T-helper 2 cell treated with Interferon-gamma antibody and Interleukin-4, amounts not matched to agents 100 ng/mL and 5 ng/mL, for 36 hours (primary cell): Measurements from ENCODE around the gene HTRA3. TPM values are rescaled to one million over a fixed set of nuclear protein-coding genes. Genes with fewer than 3 reads are reported as not detected.

Experiments
- intact Hi-C: fragments of 100-400 bp; cut with micrococcal nuclease; formaldehyde crosslinking; loops from one replicate; pipeline ENCODE4 v1.15.1; 2023
- total RNA-seq: library from RNA; stranded (reverse); gene quantifications from 2 replicates; pipeline ENCODE4 v1.2.3, GENCODE V29; 2022

The HTRA3 gene
- total RNA-seq, 1 donor from 2014 or later: not detected

DNA sequence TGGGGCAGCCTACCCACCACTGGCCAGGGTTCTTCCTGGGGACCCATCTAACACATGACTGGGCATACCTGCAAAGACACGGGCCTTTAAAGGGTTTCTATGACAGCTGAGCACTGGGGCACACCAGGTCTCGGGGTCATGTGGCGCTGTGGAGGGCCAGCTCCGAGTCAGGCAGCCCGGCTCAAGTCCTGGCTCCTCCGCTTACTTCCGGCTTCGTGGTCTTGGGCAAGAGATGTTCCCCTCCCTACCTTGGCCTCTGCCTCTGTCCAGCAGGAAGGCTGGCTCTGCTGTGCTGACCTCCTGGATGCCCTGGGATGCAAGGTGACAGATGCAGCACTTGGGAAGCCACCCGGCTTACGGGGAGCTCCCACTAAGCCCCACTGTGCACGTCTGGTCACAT lies 37.6 kb downstream of the HTRA3 start:
- intact Hi-C loops: no loop called here

DNA sequence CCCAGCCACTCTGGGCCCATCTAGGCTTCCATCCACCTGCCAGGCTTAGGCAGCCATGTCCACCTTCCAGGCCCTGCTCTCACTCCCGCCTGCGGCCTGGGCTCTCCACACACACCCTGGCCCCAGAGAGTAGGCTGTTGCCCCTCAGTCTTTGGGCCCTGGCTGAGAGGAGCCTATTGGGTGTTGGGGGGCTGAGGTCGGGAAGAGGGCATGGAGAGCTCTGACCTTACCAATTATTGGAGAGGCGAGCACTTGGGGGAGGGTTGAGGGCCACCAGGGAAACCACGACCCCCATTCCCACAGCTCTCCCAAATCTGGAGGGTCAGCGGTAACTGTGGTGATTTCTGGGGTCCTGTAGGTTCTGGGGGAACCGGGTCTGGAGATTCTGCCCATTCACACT lies 38.2 kb downstream of the HTRA3 start:
- intact Hi-C loops: no loop called here

DNA sequence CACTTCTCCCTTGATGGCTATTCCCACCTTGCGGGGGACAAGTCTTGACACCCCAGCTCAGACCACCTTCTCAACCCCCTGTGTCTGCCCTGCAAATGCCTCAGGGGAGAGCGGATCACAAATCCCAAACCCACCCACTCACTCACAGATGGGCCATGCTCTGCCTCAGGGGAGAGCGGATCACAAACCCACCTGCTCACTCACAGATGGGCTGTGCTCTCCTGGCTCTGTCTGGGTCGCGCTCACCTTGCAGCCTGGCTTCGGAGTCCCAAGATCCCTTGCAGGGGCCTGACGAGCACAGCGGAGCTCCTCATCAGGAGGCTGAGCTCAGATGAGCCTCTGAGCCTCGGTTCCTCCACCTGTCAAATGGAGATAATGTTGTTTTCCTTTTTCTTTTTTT lies 38.6 kb downstream of the HTRA3 start:
- intact Hi-C loops: no loop called here

DNA sequence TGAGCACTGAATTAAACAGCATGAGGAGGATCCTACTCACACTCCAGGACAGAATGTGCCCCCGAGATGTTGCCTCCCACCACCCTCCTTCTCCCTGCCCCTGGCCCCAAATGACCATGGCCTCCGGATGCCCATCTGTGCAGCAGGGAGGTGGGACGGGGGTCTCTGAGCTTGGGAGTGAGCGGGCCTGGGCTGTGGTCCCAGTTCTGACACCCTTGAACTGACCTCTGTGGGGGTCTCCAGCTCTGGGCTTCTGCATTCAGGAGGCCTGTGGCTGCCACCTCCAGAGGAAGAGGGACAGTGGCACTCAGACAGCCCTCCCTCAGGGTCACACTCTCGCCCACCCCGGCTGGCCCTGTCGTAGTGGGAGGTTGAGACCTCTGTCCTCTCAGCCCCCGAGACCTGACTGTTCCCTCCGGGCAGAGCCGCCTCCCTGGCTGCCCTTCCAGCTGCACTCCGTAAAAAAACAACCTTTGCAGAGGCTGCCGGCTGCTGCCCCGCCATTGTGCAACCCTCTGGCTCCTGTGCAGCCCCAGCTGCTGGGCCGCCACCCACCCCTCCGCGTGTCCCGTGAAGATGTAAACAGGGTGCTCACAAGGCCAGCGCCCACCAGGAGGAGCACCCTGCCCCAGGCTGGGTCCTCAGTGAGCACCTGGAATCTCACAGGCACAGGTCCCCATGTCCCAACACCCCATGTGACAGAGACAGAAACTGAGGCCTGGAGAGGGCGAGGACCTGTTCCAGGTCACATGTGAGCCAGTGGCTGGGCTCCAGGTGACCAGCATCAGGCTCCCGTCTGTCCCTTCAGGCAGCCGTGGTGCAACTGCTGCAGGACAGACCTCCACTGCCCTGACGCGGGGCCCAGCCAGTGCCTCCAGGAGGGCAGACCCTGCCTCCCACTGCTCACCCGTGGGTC lies 39.6 kb downstream of the HTRA3 start:
- intact Hi-C loops: no loop called here

DNA sequence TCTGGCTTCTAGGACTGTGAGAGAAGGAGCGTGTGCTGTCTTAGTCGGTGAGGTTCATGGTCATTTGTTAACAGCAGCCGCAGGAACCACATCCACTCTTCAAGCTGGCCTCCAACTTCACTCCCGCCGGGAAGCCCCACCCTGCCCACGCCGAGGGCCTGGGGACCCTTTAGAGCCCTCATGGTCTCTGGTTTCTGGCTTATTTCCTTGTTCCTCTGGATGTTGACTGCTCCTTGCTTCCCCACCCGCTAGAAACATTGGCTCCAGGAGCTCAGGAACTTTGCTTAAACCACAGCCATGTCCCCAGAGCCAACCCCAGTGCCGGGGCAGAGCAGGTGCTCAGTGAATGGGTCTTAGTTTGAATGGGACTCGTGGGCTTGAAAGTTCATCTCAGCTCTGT lies 40.8 kb downstream of the HTRA3 start:
- intact Hi-C loops: no loop called here

DNA sequence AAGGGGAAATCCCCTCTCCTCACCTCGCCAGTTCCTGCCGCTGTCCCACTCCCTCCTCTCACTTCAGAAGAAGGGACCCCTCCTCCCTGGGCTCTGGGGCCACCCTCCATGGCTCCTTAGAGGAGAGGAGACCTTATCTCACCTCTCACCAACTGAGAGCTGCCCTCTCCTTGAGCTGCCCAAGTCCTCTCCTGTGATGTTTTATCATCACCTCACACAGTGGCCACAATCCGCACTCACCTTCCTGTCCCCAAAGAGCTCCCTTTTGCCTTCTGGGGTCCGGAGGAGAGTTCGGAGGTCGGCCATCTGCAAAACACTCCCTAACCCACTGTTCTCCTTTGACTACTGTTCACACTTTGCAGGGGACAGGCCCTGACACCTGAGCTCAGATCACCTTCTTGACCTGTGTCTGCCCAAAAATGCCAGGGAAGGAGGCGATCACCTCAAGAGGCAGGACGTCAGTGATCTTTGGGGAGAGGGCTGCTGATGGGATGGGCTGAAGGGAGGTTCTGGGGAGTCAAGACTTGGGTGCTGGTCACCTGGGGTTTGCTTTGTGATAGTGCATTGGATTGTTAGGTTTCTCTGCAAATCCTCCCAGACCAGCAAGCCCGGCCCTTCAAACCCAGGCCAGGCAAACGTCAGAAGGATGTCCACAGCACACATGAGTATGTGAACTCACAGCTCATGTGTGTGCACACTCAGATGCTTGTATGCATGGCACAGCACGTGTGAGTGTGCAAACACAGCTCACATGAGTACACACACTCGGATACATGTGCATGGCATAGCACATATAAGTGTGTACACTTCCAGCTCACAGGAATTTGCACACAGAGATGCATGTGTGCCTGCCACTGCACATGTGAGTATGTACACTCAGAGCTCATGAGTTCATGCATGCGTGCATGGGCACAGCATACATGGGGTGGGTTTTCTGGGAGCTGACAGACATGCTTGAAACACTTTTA lies 41.8 kb downstream of the HTRA3 start:
- intact Hi-C loops: no loop called here

DNA sequence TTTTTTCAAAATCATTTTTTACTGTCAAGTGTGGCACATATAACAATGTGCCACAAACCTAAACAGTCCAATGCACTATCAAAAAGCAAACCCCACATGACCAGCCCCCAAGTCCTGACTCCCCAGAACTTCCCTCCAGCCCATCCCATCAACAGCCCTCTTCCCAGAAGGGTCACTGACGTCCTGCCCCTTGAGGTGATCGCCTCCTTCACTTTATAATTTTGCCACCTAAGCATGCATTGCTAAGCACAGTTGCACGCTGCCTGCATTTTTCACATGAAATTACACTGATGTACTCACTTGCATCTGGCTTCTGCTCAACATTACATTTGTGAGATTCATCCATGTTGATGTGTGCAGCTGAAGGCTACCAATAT lies 42.5 kb downstream of the HTRA3 start:
- intact Hi-C loops: no loop called here

DNA sequence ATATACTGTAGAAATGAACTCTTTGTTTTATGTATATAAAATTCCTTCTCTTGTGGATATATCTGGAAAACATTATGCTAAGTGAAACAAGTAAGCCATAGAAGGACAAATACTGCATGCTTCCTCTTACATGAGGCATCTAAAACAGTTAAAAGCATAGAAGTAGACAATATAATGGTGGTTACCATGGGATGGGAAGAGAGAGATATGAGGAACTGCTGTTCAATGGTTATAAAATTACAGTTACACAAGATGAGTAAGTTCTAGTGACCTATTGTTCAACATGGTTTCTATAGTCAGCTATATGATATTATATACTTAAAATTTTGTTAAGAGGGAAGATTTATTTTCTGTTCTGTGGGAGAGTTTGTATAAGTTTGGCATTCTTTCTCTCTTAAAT lies 43.4 kb downstream of the HTRA3 start:
- intact Hi-C loops: no loop called here

DNA sequence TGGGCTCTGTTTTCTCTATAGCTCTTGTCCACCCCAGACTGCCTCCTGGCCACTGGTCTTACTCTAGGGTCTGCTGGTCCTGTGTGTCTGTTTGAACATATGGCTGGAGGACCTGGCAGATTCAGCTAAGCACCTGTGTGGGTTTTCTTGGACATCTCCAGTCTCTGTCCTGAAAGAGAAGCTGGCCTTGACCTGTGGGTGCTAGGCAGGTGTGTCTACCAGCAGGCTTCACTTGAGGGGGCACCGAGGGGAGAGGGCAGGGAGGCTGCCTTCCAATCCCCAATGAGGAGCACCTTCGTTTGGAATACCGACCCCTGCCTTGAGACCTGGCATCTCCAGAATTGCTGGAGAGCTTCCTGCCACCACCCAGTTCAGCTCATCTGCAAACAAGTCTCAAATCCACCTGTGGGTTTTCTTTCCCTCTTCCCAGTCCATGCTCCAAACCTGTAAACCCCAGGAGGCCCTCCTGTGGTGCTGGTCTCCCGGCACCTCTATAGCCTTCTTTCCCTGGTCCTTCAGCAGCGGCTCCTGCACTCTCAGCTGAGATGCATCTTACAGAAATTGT lies 45.2 kb downstream of the HTRA3 start:
- intact Hi-C loops: no loop called here

DNA sequence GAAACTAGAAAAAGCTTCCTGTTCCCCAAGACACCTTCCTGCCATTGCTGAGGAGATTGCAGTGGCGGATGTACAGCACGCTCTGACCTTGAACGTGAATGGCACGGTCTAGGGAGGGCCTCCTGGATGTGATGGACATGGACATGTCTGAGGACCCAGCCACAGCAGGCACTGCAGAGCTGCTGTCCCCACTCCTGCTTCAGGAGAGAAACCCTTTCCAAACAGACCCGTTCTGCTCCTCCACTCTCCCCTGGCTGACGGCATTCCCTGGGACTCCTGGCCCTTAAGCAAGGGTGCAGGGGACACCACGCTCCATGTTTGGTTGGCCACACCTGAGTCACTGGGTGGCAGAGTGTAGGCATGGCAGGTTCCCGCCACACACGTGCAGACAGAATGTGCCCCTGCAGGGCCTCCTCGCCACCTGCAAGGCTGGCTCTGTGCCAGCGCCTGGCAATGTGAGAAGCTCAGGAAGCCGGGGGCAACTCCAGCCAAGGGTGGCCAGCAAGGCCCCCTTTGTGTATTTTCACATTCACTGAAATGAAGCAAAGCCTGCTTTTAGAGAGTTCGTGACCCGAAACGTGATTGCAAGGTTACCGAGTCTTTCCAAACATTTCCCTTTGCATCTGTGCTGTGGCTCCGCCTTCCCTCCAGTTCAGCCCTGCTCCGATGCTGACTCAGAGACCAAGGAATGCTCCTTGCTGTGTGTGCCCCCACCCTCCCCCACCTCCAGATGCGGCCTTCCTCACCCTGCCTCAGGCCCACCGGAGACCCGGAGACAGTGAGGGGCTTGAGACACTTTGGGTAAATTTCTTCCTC lies 46.1 kb downstream of the HTRA3 start:
- intact Hi-C loops: no loop called here

DNA sequence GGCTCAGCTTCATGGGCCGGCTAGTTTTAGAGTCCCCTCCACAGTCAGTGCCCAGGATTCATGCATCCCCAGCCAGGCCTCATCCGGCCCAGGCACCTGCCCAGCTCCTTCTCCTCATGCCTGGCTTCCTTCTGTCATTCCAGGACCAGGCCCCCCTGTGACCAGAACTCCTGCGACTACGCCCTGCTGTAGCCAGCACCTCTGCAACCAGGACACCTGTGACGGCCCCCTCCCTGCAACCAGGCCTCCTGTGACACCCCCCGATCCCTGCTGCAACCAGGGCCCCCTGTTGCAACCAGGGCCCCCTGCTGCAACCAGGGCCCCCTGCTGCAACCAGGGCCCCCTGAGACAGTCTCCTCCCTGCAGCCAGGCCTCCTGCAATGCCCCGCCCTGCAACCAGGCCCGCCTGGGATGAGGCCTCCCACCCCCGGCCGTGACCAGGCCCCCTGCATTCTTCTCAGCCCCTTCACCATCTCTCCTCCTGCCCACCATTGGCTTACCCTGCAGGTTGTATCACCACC lies 46.8 kb downstream of the HTRA3 start:
- intact Hi-C loops: no loop called here

DNA sequence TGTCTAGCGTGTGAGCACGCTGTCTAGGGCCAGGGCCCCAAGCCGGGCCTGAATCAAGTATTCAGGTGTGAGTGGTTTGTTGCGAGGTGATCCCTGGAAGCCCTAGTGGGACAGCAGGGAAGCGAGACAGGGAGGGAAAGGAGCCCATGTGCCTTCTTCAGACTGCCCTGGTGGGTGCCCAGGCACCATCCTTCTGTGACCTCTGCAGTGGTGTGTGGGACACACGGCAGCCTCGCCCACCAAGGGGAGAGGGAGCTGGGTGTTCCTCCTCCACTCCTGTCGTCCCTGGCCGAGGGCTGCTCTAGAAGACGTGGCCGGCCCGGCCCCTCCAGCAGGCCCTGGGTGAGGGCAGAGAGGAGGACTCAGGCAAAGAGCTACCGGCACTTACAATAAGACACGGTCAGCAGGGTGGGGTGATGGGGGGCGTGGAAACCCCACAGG lies 47.4 kb downstream of the HTRA3 start:
- intact Hi-C loops: no loop called here

DNA sequence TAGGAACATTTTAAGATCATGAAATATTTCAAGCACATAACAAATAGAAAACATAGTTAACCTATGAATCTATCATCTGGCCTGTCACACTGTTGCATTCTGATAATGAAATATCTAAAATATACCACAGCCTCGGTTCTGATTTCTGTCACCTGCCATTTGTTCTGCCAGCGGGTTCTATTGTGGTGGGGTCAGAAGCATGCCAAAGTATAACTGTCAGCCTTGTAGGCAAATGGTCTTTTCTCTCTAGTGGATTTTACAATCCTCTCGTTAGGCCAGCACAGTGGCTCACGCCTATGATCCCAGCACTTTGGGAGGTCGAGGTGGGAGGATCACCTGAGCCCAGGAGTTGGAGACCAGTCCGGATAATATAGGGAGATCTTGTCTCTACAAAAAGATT lies 47.9 kb downstream of the HTRA3 start:
- intact Hi-C loops: no loop called here

DNA sequence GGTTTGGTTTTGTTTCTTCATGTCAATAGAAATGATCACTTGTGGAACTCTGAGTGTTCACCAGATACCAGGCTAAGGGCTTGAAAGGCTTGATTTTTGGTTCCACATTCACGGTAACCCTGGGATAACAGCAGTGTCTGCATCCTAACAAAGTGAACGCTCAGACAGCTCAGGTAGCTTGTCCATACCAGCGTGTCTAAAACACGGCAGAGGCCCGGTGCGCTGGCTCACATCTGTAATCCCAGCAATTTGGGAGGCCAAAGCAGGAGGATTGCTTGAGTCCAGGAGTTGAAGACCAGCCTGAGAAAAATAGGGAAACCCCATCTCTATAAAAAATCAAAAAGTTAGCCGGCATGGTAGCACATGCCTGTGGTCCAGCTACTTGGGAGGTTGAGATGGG lies 49.0 kb downstream of the HTRA3 start:
- intact Hi-C loops: no loop called here

DNA sequence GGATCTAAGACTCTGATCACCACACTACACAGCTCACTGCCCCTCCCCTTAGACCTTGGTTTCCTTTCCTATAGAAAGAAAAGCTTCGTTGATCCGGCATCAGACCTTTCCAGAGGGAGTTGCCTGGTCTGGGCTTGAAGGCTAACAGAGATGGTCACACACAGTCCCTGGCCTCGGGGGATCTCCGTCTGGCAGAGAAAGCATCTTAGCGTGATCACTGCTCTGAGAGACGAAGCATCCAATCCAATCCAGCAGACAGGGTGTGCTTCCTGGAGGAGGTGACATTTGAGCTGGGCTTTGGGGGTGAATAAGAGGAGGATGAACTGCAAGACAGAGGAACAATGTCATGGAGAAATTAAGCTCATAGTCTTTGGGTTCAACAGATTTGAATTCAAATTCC lies 49.5 kb downstream of the HTRA3 start:
- intact Hi-C loops: no loop called here

DNA sequence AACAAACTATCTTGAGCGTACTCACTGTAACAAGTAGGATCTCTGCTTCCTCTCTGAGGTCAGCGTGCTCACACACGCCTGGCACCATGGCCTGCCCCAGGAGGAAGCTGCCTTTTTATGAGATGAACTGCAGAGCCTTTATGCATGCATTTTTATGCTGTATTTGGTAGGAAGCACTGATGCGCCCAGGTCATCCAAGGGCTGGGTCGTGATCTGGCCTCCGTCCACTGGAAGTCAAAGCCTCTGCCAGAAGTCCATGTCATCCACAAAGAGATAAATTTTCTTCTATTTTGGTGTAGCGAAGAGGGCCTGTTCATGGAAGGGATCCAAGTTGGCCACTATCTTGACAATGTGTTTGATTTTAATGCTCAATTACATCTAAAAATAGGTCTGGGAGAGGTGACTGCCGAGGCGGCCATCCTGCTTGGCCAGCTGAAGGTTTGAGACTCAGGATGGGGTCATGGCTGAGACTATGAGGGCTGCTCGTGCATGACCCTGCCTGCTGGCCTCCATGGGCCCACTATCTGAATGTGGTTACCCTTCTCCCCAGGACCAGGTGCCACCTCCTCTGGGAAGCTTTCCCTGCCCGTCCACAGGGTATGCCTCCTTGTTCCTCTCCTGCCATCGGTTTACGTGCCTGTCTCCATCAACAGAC lies 50.3 kb downstream of the HTRA3 start:
- intact Hi-C loops: no loop called here

DNA sequence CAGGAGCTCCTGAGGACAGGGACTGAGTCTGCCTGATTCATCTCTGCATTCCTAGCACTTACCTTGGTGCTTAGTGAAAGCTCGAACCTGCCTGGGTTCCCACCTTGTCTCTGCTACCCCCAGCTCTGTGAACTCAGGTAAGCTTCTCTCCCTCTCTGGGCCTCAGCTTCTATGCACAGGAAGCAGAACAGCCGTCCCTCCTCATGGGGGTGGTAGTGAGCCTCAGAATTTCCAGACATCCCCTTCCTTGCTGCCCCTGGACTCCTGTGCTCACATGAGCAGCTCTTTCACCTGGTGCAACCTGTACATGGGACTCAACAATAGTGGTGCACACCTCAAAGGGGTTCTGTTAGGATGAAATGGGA lies 50.8 kb downstream of the HTRA3 start:
- intact Hi-C loops: no loop called here

DNA sequence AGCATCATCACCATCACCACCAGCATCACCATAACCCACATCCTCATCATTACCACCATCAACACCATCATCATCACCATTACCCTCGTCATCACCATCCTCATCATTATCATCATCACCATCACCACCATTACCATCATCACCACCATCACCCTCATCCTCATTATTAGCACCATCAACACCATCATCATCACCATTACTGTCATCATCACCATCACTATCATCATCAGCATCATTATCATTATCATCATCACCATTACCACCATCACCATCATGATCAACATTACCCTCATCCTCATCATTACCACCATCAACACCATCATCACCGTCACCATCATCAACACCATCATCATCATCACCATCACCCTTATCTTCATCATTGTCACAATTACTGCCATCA lies 51.7 kb downstream of the HTRA3 start:
- intact Hi-C loops: no loop called here

DNA sequence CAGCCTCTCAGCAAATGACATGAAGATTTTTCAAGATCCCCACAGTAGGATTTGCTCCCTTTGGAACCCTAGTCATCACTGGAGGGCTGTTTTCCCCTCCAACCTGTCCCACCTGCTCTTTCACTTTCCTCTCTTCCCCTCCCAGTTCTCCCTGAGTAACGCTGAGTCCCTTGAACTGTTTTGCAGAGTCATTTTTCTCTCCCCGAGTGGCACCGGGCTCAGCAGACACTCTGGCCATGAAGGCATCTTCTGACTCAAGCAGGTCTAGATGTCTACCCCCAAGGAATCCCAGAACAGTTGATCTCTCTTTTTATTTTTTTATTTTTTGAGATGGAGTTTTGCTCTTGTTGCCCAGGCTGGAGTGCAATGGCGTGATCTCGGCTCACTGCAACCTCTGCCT lies 52.2 kb downstream of the HTRA3 start:
- intact Hi-C loops: no loop called here
